Endometrium (tissue), 2 donors: Measurements from ENCODE around the gene TBC1D23.
"Not testable (repeated sequence)": the region's sequence is repeated elsewhere in the genome, so short reads cannot be mapped to it uniquely, and the experiment has no call there.

Experiments
- FAIRE-seq: peaks from 2 replicates; lab custom pipeline; 2012; peaks lifted over from hg19 to GRCh38; lab: Jason Lieb, UNC
- donor health status: control.
- donor health status: control.

Gene TBC1D23

DNA sequence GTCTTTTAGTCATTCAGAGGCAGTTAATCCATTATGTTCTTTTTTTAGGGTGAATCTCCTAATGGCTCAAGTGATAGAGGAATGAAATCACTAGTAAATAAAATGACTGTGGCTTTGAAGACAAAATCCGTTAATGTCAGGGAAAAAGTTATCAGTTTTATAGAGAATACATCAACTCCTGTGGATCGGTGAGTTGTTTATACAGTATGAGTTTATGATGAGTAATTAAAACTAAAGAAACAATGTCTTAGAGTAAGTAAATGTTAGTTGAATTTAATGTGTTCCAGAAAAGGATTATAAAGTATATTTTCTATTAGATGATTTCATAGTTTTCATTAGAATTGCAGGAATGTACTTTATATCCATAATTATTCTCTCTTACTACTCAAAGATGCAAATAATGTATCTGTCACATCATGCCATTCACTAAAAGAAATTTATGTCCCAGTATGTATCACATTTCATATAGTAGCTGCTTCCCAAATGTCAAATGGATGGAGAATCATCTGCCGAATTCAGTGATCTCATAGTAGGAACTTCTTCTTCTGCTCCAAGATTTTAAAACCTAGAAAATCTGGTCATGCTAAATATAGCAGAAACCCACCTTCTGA lies 49.7 kb downstream of the TBC1D23 start:
- FAIRE-seq: no peak

DNA sequence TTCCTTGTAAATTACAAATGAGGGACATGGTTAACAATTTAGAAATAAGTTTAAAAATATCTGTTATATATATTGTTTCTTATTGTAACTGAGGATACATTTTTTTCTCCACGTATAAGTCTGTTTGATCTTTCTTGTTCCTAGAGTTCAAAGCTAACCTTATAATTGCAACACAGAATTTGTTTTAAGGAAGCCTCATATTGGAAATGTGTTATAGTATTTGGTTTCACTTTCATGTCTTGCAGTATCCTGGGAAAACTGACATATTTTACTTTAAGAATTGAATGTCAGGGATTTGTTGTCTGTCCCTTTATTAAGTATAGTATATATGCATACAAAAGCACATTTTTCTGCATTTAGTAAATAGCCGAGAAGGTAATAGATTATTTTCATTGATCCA lies 50.2 kb downstream of the TBC1D23 start:
- no peak for FAIRE-seq

DNA sequence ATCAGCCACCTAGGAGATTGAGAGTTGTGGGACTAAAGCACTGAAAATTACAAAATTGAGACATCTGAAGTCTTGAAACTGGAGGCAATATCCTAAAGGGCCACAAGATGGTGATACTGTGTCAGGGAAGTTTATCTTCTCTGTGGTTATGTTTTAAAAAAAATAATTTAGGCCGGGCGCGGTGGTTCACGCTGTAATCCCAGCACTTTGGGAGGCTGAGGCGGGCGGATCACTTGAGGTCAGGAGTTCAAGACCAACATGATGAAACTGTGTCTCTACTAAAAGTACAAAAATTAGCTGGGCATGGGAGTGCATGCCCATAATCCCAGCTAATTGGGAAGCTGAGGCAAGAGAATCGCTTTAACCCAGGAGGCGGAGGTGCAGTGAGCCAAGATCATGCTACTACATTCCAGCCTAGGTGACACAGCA lies 55.9 kb downstream of the TBC1D23 start:
- FAIRE-seq: no peak

DNA sequence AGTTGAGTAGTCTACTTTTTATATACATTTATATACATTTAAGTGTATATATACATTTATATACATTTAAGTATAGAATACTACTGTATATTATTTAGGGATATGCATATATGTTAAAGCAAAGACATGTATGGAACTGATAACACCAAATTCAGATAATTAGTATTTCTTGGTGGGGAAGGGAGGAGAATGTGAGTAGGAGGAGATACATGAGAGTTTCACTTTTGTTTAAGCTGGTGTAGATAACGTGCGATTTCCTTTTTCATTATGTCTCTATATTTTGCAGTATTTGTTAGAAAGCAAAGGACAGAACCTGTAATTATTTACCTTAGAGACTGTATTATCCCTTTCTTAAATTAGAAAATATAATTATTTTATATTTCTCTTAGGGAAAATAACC lies 57.1 kb downstream of the TBC1D23 start:
- FAIRE-seq: no peak

DNA sequence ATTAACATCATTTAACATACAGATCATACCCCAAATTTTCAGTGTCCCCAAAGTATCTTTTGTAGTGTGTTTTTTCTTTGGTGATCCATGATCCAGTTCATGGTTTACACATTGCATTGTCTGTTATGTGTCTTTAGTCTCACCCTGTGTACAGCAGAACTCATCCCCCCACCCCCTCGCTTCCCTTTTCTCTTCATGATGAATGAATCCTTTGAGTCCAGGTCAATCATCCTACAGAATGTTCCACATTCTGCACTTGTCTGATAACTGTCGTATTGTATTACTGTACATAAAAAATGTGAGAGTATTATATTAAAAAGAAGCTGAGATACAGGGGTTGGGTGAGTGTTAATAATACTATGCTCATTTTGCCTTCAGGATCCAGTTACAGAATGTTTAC lies 59.2 kb downstream of the TBC1D23 start:
- FAIRE-seq: no peak

DNA sequence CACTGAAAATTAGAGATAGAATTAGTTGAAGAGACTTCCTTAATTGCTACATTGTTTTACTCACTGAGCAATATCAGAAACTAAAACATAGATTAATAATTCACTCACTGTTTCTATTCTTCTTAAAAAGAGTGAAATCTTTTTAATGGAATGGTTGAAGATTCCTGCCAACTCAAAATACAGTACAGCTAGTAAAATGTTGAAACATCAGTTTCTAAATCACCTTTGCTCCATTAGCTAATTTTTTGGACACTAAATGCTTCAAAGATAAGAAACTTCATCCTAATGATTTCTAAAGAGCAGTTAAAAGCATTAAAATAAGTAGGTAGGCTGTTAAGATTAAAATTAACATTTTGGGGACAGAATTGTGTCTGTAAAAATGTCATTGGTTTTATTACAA lies 63.3 kb downstream of the TBC1D23 start:
- FAIRE-seq: no peak

DNA sequence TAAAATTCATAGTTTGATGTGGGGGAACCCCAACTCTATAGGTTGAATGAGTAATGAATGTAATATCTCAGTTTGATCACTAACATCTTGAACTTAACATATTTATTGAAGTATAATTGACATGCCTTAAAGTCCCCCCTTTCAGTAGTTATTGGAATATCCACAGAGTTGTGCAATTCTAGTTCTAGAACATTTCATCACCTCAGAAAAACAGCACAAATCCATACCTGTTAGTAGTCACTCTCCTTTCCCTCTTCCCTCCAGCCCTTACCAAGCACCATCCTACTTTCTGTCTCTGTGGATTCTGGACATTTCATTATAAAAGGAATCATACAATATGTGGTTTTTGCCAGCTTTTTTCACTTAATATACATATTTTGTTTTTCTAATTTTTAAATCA lies 65.0 kb downstream of the TBC1D23 start:
- FAIRE-seq: no peak

DNA sequence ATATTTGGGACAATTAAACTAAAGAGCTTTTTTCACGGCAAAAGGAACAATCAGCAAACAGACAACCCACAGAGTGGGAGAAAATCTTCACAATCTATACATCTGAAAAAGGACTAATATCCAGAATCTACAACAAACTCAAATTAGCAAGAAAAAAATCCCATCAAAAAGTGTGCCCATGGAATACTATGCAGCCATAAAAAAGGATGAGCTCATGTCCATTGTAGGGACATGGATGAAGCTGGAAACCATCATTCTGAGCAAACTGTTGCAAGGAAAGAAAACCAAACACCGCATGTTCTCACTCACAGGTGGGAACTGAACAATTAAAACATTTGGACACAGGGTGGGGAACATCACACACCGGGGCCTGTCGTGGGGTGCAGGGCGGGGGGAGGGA lies 66.6 kb downstream of the TBC1D23 start:
- FAIRE-seq: not testable (repeated sequence)

DNA sequence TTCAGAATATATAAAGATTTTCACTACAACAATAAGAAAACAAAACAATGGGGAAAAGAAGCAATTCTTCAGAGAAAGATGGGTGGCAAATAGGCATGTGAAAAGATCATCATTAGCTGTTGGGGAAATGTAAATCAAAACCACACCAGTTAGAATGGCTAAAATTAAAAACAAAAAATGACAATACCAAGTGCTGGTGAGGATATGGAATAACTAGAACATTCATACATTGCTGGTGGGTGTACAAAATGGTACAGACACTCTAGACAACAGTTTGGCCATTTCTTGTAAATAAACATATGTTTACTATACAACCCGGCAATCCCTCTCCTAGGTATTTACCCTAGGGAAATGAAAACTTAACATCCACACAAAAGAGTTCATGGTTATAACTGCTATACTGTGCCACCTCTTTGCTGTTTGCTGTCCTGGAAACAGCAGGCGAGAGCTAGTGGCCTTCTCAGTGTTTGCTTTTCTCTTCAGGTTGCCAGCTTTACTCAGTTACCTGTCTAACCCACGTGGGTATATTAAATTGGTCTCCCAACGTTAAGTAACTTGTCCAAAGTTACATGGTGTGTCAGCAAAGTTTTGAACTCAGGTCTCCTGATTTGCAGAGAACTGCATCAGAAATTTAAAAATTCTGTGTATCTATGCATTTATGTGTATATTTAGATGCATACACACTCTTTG lies 69.2 kb downstream of the TBC1D23 start:
- no peak for FAIRE-seq

DNA sequence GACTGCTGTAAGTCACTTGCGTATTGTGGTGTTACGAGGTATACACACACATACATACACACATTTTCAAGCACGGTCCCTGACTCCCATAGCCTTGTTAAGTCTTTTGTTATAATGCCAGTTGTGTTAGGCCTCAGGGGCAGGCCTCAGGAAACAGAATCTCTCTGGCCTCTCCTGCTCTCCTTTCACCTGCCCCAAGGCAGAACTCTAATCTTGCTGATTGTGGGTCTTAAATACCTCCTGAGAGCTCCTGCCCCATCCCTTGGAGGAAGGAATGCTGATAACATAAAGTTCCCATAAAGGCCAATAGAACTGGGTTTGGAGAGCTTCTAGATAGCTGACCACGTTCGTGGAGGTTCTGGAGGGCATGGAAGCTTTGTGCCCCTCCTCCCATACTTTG lies 69.9 kb downstream of the TBC1D23 start:
- no peak for FAIRE-seq

DNA sequence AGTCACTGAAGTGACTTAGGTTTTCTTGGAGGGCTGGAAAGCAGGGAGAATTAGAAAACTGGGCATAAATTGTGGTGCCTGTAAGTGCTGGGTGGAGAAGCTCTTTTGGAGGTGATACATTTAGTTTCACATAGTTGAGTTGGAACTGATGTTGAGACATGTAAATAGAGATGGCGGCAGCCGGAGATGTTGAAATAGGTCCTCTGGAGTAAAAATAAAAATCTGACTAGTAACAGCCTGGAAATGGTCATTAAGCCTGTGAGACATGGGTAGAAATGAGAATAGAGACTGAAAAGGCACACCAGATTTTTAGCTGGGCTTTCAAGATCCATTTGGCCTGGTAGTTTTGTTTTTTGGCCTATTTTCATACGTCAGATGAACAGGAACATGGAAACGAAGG lies 70.9 kb downstream of the TBC1D23 start:
- no peak for FAIRE-seq

DNA sequence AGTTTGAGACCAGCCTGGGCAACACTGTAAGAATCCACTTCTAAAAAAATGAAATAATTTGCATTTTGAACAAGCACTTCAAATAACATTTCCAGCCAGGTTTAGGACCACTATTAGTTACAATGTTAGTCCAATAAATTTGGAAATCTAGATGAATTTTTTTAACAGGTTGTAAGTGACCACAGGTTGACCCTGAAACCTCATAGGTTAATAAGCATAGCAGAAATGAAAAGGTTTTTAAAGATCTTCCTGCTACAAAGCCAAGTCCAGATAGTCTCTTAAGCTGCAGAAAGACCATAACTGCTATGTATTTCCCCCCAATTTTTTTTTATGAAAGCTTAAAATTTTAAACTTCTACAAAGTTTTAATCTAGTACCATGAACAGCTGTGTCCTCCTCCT lies 72.3 kb downstream of the TBC1D23 start:
- no peak for FAIRE-seq

DNA sequence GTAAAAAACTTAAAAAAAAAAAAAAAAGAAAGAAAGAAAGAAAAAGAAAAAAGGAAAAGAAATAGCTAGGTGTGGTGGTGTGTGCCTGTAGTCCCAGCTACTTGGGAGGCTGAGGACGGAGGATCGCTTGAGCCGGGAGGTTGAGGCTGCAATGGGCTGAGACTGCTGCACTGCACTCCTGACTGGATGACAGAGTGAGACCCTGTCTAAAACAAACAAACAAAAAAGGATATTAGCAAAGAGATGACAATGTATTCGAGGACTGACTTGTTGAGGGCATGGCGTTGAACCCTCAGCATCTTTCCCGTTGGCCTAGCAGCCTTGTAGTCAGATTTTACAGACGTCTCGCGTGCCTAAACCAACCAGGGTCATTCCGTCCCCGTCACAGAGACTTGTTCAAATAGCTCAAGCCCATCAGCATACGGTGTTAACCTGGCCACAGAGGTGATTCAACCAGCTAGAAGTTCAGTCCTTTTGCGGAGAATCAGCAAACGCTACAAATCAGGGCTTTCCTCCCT lies 73.2 kb downstream of the TBC1D23 start:
- no peak for FAIRE-seq

DNA sequence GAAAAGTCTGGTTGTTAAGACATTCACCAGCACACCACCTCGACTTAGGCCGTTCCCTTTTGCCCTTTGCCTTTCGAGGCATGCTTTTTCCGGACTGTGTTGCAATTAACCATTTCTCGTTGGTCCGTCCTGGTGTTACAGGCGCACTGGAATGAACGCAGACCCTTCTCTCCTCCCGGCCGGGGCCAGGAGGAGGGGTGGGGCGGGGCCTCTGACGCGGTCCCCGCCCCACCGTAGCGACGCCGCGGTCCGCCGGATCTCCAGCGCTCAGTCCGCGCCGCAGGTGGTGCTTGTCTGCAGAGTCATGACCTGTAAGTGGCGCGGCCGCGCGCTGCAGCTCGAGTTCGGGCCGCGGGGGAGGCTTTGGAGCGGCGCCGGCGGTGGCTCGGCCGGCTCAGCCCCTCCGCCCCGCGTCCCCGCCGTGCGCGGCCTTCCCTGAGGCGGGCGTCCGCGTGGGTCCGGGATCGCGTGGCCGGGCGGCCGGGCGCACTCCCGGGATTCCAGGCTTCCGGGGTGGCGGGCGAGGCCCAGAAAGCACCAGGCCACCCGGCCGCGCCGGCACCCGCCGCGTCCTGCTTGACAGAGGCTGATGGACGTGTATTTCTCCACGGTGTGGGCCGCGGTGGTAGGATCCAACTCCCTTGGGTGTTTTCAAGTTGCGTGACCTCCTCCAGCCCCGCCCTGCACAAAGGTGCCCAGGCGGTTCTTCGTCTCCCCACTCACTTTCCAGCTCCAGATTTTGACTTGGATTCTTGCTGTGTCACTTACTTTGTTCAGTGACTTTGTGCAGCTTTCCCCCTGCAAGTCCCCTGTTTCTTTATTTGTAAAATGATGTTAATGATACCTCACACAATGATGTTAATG lies 73.9 kb downstream of the TBC1D23 start, which contains the start of gene NIT2:
Gene NIT2 (plus strand): TSS at position 270 of the 864 bp plus-strand sequence. CDS start 35 bp downstream, at position 305.
- FAIRE-seq: no peak

DNA sequence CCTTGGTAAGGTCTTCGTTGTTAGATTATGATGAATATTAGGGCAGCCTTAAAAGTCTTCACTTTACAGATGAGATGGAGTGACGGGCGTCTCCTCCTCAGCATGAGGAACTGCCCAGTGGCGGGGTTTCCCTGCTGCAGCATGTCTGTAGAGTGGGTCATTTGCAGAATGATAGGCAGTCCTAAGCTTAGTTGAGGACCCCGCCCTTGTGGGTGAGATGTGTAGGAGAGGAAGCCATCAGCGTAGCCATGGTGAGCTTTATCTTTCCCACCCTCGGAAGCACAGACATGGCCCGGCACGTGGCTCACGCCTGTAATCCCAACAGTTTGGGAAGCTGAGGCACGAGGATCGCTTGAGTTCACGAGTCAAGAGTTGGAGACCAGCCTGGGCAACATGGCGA lies 74.6 kb downstream of the TBC1D23 start:
- no peak for FAIRE-seq

DNA sequence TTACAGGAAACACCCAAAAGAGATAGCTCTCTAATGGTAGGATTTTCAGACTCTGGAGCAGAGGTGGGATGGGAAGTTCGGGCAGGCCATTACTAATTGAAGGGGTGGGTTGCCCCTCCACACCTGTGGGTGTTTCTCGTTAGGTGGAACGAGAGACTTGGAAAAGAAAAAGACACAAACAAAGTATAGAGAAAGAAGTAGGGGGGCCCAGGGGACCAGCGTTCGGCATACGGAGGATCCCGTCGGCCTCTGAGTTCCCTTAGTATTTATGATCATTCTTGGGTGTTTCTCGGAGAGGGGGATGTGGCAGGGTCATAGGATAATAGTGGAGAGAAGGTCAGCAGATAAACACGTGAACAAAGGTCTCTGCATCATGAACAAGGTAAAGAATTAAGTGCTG lies 75.4 kb downstream of the TBC1D23 start:
- FAIRE-seq: not testable (repeated sequence)

DNA sequence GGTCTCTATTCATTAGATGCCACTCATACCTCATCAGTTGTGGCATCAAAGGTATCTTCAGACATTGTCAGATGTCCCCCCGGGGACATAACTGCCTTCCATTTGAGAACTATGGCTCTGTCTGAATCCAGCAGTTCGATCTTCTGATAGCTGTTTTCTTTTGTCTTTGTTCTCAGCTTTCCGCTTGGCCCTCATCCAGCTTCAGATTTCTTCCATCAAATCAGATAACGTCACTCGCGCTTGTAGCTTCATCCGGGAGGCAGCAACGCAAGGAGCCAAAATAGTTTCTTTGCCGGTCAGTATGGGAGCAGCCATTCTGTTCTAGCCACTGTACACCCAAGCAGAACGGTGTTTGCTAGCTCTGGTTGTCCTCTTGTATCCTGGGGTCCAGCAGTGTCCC lies 78.1 kb downstream of the TBC1D23 start:
- no peak for FAIRE-seq

DNA sequence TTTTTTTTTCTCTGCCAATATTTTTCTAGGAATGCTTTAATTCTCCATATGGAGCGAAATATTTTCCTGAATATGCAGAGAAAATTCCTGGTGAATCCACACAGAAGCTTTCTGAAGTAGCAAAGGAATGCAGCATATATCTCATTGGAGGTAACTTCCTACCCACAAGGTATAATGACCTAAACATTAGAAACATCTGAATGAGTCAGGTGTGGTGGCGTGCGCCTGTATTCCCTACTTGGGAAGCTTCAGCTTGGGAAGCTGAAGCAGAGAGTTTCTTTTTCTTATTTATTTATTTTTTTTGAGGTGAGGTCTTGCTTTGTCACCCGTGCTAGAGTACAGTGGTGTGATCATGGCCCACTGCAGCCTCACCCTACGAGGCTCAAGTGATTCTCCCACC lies 79.0 kb downstream of the TBC1D23 start:
- FAIRE-seq: no peak

DNA sequence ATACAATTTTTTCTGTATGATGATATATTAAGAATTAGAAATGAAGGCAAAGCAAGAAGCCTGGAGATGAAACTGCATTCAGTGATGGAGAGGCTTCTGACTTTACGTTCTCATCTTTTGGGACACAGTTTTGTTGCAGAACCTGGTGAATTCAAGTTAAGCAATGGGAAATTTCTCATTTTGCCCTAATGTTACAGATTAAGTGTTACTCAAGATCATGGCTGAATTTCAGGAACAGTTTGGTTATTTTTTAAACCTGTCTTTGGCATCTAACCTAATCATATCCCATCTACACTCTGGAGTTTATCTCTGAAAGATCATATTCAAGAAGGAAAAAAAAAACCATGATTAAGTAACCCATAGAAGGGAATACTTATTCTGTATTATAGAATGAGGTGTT lies 79.7 kb downstream of the TBC1D23 start:
- no peak for FAIRE-seq

DNA sequence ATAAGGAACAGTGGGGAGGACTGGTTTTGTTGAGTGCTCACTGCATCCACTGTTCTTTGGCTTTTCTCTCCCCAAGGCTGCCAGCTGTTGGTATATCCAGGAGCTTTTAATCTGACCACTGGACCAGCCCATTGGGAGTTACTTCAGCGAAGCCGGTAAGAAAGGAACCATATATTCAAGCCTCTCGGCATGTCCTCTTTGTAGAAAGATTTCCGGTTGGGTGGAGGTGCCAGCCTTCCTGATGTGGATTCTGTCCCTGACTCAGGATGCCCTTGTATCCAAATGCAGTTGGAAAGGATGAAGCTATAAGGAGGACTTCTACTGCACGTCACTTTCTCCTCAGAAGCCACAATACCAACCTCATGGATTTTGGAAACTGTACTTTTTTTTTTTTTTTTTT lies 87.9 kb downstream of the TBC1D23 start:
- no peak for FAIRE-seq

DNA sequence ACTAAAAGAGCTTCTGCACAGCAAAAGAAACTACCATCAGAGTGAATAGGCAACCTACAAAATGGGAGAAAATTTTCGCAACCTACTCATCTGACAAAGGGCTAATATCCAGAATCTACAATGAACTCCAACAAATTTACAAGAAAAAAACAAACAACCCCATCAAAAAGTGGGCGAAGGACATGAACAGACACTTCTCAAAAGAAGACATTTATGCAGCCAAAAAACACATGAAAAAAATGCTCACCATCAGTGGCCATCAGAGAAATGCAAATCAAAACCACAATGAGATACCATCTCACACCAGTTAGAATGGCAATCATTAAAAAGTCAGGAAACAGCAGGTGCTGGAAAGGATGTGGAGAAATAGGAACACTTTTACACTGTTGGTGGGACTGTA lies 91.0 kb downstream of the TBC1D23 start:
- FAIRE-seq: not testable (repeated sequence)

DNA sequence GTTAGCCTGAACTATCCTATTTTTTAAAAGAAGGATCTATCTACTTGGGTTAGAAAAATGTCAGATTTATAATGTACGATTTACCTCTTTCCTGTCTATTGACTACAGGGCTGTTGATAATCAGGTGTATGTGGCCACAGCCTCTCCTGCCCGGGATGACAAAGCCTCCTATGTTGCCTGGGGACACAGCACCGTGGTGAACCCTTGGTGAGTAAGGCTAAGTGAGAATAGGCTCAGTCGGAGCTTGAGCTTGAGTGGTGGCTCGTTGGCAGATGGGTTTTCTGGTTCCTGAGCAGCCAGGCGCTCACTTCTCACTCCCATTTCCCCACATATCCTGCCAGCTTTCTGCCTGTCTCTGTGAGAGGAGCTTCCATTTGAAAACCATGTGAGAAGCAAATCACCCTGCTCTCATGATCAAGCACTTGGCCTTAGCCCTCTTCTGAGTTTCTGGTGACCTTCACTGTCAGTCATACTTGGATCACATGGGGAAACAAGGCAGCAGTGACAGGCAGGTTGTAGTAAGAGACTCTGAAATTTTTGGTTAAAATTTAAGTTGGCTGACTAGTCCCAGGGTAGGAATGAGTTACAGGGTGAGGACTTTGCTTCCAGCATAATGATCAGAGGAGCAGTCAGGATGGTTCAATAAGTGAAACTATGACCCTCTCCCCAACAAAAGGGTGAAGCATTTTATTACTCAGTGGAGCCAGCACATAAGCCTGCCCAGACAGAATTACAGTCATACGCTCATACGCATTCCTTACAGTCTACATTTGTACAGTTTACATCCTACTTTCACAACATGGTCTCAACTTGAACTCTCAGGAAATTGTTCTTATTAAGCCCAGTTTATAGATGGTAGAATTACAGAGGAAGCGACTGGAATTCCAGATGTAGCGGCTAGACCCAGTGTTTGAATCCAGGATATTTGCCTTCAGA lies 91.8 kb downstream of the TBC1D23 start:
- FAIRE-seq: no peak
